Measurements from ENCODE around the gene SRPK2. TPM values are rescaled to one million over a fixed set of nuclear protein-coding genes. Genes with fewer than 3 reads are reported as not detected.
"Not testable (repeated sequence)": the region's sequence is repeated elsewhere in the genome, so short reads cannot be mapped to it uniquely, and the experiment has no call there.

SRPK2 gene
- total RNA-seq, 4 donors from 2014 or later: 61.7 to 89.1 (median 78.4) TPM

GRCh38 chr7:105350906-105351305 is 37.8 kb downstream of the SRPK2 start:
- H3K27ac ChIP-seq: no peak overlapping the region
- no peak overlapping the region for H3K4me3 ChIP-seq
- no peaks in the 10 kb centered on the region for H3K36me3 ChIP-seq
- 89% methylated on average over 7 of the region's 7 CpGs for WGBS
- H3K27me3 ChIP-seq: no peaks in the 10 kb centered on the region
- no peak for DNase-seq (ENCODE audit: low spot score in 2 of 2)
- no peaks in the 10 kb centered on the region for H3K9me3 ChIP-seq
- no peak for TF ChIP-seq CTCF (IDR thresholded peaks at IDR 0.05)
- H3K4me1 ChIP-seq: peaks cover 48% of the 10 kb centered on the region

DNA sequence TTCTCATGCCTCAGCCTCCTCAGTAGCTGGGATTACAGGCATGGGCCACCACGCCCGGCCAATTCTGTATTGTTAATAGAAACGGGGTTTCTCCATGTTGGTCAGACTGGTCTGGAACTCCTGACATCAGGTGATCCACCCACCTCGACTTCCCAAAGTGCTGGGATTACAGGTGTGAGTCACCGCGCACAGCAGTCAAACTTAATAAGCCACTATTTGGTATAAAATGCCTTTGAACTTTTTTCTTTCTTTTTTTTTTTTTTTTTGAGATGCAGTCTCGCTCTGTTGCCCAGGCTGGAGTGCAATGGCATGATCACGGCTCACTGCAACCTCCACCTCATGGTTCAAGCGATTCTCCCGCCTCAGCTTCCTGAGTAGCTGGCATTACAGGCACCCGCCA is 40.5 kb downstream of the SRPK2 start:
- H3K4me3 ChIP-seq; H3K9me3 ChIP-seq; H3K36me3 ChIP-seq; H3K27ac ChIP-seq; H3K27me3 ChIP-seq; DNase-seq (ENCODE audit: low spot score in 2 of 2): not testable (repeated sequence)
- 89% methylated on average over 11 of the region's 11 CpGs for WGBS
- H3K4me1 ChIP-seq: peaks cover 35% of the 10 kb centered on the region

- Histone ChIP-seq H3K4me1 (peaks cover 21% of the 10 kb centered on the region), H3K4me3 (no peak overlapping the region), H3K36me3 (no peaks in the 10 kb centered on the region), H3K27me3 (no peaks in the 10 kb centered on the region), H3K9me3 (no peaks in the 10 kb centered on the region), H3K27ac (no peak overlapping the region)
- 93% methylated on average over 10 of the region's 10 CpGs for WGBS
- no peak for DNase-seq (ENCODE audit: low spot score in 2 of 2)
- TF ChIP-seq CTCF (IDR thresholded peaks at IDR 0.05) (no peak), POLR2AphosphoS5 (IDR thresholded peaks at IDR 0.05) (no peak), EP300 (IDR thresholded peaks at IDR 0.05) (no peak), POLR2A (IDR thresholded peaks at IDR 0.05) (no peak)
These were observed 42.0 kb downstream of the SRPK2 start for GRCh38 chr7:105346593-105347322.

DNA sequence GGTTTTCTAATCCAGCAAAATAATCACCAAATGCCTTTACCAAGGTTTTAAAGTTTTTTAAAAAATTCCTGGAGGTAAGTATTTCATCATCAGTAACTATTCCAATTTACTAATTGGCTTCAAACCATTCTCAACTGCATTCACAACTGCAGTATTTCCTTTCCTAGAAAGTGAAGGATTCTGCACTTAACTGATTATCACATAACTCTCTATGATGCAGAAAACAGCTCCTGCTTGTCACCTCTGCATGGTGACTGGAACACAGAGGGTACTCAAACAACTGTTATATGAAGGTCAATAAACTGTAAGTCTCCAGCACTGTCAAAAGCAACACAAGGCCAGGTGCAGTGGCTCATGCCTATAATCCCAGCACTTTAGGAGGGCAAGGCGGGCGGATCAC is 42.6 kb downstream of the SRPK2 start:
- H3K27ac ChIP-seq: no peak overlapping the region
- peaks cover 15% of the 10 kb centered on the region for H3K4me1 ChIP-seq
- no peak for DNase-seq (ENCODE audit: low spot score in 2 of 2)
- H3K36me3 ChIP-seq: no peaks in the 10 kb centered on the region
- no peak overlapping the region for H3K4me3 ChIP-seq
- no peak for TF ChIP-seq EP300 (IDR thresholded peaks at IDR 0.05)
- 95% methylated on average over 2 of the region's 2 CpGs for WGBS
- H3K27me3 ChIP-seq: no peaks in the 10 kb centered on the region
- H3K9me3 ChIP-seq: no peaks in the 10 kb centered on the region

DNA sequence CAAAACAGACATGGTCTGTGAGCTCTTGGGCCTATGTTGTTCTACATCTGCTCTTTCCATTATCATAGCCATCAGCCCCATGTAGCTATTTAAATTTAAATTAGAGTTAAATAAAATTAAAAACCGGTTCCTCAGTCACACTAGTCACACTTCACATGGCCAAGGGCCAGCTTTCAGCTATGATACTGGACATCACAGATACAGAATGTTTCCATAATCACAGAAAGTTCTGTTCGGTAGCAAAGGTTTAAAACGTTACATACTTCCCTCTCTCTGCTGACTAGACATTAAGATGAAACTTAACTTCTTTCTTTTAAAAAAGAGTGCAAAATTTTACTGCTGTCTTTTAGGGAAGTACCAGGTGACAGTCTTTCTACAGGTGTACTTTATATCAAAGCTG is 43.0 kb downstream of the SRPK2 start:
- H3K4me3 ChIP-seq: no peak overlapping the region
- no peak for TF ChIP-seq POLR2AphosphoS5 (IDR thresholded peaks at IDR 0.05)
- no peak for TF ChIP-seq POLR2A (IDR thresholded peaks at IDR 0.05)
- TF ChIP-seq EP300 (IDR thresholded peaks at IDR 0.05): no peak
- no peak for TF ChIP-seq CTCF (IDR thresholded peaks at IDR 0.05)
- WGBS: 38% methylated on average over 3 of the region's 3 CpGs

DNA sequence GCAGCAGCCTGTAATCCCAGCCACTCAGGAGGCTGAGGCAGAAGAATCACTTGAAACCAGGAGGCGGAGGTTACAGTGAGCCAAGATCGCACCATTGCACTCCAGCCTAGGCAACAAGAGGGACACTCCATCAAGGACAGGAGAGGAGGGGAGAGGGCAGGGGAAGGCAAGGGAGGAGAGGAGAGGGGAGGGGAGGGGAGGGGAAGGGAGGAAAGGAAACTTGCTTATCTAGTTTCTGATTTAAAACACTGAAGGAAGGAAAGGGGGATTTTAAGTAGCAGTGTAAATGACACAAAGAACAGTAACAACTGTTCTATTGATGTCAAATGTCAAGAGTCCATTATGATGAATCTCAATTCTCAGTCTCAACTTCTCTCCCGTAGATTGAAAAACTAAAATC is 43.7 kb downstream of the SRPK2 start:
- no peak for DNase-seq (ENCODE audit: low spot score in 2 of 2)
- Histone ChIP-seq H3K9me3 (no peaks in the 10 kb centered on the region), H3K27ac (no peak overlapping the region), H3K36me3 (no peaks in the 10 kb centered on the region), H3K4me1 (peaks cover 12% of the 10 kb centered on the region), H3K4me3 (no peak overlapping the region), H3K27me3 (no peaks in the 10 kb centered on the region)
- no peak for TF ChIP-seq EP300 (IDR thresholded peaks at IDR 0.05)
- no peak for TF ChIP-seq CTCF (IDR thresholded peaks at IDR 0.05)
- TF ChIP-seq POLR2AphosphoS5 (IDR thresholded peaks at IDR 0.05): no peak
- TF ChIP-seq POLR2A (IDR thresholded peaks at IDR 0.05): no peak
- WGBS: 93% methylated on average over 3 of the region's 3 CpGs

More for the DNA sequence above, 43.0 kb downstream of the SRPK2 start:
- no peak for DNase-seq (ENCODE audit: low spot score in 2 of 2)
- H3K9me3 ChIP-seq: no peaks in the 10 kb centered on the region
- peaks cover 12% of the 10 kb centered on the region for H3K4me1 ChIP-seq
- H3K27me3 ChIP-seq: no peaks in the 10 kb centered on the region
- no peaks in the 10 kb centered on the region for H3K36me3 ChIP-seq
- no peak overlapping the region for H3K27ac ChIP-seq

All from suprapubic skin (tissue), 4 donors.